OCI-LY3 (cell line): ENCODE measurements around the gene INAFM2.

Source experiments
- H2AFZ ChIP-seq: fragments of 200-600, 300-600 bp; shearing (Covaris generic); 2 replicates; pipeline ENCODE4 v1.6.0; 2014; ENCODE audit warnings: antibody characterized with exemption, low read depth, low read length
- H3K27ac ChIP-seq: fragments of 200-600, 300-600 bp; sonication (generic); 2 replicates; pipeline ENCODE4 v1.5.1; 2014; ENCODE audit warnings: mild to moderate bottlenecking, low read length, moderate library complexity, mixed read lengths
- H3K27me3 ChIP-seq: fragments of 200-600, 300-600 bp; sonication (generic); 2 replicates; pipeline ENCODE4 v1.6.1; 2014; ENCODE audit warnings: low read depth, low read length, mixed read lengths
- H3K36me3 ChIP-seq: fragments of 200-600, 300-600 bp; sonication (generic); replicated peaks from 2 replicates; pipeline ENCODE3; 2014; ENCODE audit warnings: low read depth, low read length, mixed read lengths
- H3K4me1 ChIP-seq: fragments of 300-600, 200-600 bp; sonication (generic); 2 replicates; pipeline ENCODE4 v1.6.1; 2014; ENCODE audit warnings: low read length, mixed read lengths
- H3K4me2 ChIP-seq: fragments of 200-600, 300-600 bp; sonication (generic); 2 replicates; pipeline ENCODE4 v1.6.1; 2014; ENCODE audit warnings: low read length, mixed read lengths
- H3K4me3 ChIP-seq: fragments of 300-600, 200-600 bp; sonication (generic); 2 replicates; pipeline ENCODE4 v1.5.1; 2014; ENCODE audit warnings: antibody characterized with exemption, mild to moderate bottlenecking, low read length, moderate library complexity
- H3K79me2 ChIP-seq: fragments of 300-600, 200-600 bp; shearing (Covaris generic); 2 replicates; pipeline ENCODE4 v1.6.1; 2014; ENCODE audit warnings: mild to moderate bottlenecking, low read length, mixed read lengths
- H3K9ac ChIP-seq: fragments of 300-600, 200-600 bp; shearing (Covaris generic); 2 replicates; pipeline ENCODE4 v1.6.0; 2014; ENCODE audit warnings: mild to moderate bottlenecking, low read length, moderate library complexity
- H3K9me3 ChIP-seq: fragments of 200-600, 300-600 bp; shearing (Covaris generic); 2 replicates; pipeline ENCODE4 v1.6.1; 2014; ENCODE audit warnings: low read length, mixed read lengths; ENCODE audit not compliant: insufficient read depth
- H4K20me1 ChIP-seq: fragments of 200-600, 300-600 bp; sonication (generic); 2 replicates; pipeline ENCODE4 v1.6.1; 2016; ENCODE audit warnings: low read length, mixed read lengths; ENCODE audit not compliant: insufficient read depth
- EZH2phosphoT487 ChIP-seq: fragments of 200-600 bp; shearing (Covaris generic); IDR thresholded peaks from 2 replicates; pipeline ENCODE4 v1.6.1; 2018; ENCODE audit warnings: antibody characterized with exemption, mixed run types, low read depth
- TF ChIP-seq, protein P1 (sequence below): fragments of 200-600, 300-600 bp; sonication (generic); IDR thresholded peaks from 2 replicates; pipeline ENCODE4 v1.5.1; 2014; ENCODE audit warnings: antibody characterized with exemption, low read length, low read depth

INAFM2 gene

DNA sequence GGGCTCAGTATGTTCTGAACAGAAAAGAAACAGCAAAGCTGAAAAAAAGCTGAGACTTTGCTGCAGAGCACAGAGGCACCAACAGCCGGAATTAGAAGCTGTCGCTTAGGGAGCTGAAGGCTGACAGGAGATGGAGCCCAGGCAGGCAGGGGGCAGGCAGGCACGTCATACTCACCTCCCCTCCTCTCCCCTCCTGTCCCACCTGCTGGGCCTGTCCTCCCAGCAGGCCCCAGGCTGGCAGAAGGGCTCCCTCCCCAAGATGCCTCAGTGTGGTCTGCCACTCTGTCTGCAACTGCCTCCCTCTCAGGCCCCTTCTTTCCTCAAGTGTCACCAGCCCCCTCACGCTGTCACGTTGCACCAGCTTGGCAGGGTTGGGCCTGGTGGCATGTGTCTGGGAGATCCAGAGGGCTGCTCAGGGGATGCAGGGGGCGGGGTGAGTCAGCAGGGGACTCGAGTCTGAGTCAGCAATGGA, 37.4 kb upstream of the INAFM2 start:
- Histone ChIP-seq H3K4me1 (peaks cover 14% of the 10 kb centered on the region), H3K27me3 (no peaks in the 10 kb centered on the region), H3K36me3 (no peaks in the 10 kb centered on the region), H3K4me3 (no peak overlapping the region), H3K9ac (no peak overlapping the region), H3K27ac (no peak overlapping the region), H3K79me2 (no peaks in the 10 kb centered on the region), H2AFZ (no peak overlapping the region), H3K4me2 (no peak overlapping the region), H3K9me3 (no peaks in the 10 kb centered on the region), H4K20me1 (no peaks in the 10 kb centered on the region)
- TF ChIP-seq EZH2phosphoT487 = no peak
- TF ChIP-seq, protein P1, sequence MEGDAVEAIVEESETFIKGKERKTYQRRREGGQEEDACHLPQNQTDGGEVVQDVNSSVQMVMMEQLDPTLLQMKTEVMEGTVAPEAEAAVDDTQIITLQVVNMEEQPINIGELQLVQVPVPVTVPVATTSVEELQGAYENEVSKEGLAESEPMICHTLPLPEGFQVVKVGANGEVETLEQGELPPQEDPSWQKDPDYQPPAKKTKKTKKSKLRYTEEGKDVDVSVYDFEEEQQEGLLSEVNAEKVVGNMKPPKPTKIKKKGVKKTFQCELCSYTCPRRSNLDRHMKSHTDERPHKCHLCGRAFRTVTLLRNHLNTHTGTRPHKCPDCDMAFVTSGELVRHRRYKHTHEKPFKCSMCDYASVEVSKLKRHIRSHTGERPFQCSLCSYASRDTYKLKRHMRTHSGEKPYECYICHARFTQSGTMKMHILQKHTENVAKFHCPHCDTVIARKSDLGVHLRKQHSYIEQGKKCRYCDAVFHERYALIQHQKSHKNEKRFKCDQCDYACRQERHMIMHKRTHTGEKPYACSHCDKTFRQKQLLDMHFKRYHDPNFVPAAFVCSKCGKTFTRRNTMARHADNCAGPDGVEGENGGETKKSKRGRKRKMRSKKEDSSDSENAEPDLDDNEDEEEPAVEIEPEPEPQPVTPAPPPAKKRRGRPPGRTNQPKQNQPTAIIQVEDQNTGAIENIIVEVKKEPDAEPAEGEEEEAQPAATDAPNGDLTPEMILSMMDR = no peak

DNA sequence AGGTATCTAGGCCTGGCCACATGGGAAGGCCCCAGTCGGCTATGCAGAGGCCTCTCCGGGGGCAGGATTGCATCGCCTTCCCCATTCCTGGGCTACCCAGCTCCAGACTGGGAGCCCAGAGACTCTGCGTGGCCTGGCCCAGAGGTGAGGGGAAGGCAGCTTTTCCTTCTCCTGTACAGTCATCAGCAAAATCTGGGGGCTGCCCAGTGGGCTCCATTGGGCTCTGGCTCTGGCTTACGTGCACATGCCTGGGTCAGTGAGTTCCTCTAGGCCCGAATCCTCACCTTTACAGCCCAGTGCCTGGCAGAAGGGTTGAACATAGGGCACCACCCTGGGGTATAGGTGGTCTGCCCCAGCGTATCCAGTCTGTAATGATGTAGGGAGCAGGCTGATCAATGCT, 36.7 kb upstream of the INAFM2 start:
- Histone ChIP-seq H3K9me3 (no peaks in the 10 kb centered on the region), H3K9ac (no peak overlapping the region), H3K4me2 (no peak overlapping the region), H3K27ac (no peak overlapping the region), H4K20me1 (no peaks in the 10 kb centered on the region), H3K4me3 (no peak overlapping the region), H3K36me3 (no peaks in the 10 kb centered on the region), H2AFZ (no peak overlapping the region), H3K4me1 (peaks cover 14% of the 10 kb centered on the region), H3K27me3 (no peaks in the 10 kb centered on the region), H3K79me2 (no peaks in the 10 kb centered on the region)
- no peak for TF ChIP-seq EZH2phosphoT487
- TF ChIP-seq, protein P1 = no peak

DNA sequence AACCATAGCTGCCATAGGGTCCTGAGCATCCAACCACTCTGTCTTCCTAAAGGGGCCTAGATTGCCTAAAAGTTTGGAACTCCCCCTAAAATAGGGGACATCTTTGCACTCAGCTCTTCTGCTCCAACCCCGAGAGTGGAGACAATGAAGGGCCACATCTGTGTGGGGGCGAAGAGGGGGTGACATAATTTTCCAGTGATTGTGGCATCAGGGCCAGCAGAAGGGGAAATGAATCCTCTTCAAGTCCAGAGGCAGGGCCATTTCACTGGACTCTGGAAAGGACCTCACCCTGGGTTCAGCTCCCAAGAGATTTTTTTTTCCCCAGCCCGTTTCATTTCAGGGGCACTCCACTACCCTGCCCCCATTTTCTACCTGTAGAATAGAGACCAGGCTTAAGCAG, 36.0 kb upstream of the INAFM2 start:
- no peaks in the 10 kb centered on the region for H3K27me3 ChIP-seq

DNA sequence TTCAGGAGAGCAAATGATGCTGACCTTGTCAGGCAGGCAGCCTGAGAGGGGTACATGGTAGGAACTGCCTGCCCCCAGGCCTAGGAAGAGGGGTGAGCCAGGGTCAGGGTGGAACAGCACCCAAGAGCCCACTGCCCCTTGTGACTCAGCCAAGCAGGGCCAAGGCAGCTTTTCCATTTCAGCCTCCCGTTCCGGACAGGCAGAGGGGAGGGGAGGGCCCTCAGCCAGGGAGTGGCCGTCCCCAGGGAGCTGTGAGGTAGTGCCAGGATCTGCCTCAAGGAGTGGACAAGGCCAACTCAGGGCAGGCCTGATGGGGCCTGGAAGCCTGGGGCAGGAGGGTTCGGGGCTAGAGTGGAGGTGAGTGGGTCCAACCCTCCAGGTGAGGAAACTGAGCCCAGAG, 35.5 kb upstream of the INAFM2 start:
- H3K9me3 ChIP-seq = no peaks in the 10 kb centered on the region
- no peaks in the 10 kb centered on the region for H4K20me1 ChIP-seq
- no peaks in the 10 kb centered on the region for H3K36me3 ChIP-seq
- H3K9ac ChIP-seq = no peak overlapping the region
- no peak overlapping the region for H3K4me2 ChIP-seq
- H2AFZ ChIP-seq = no peak overlapping the region
- no peaks in the 10 kb centered on the region for H3K79me2 ChIP-seq
- no peak overlapping the region for H3K4me3 ChIP-seq
- no peak for TF ChIP-seq EZH2phosphoT487
- TF ChIP-seq, protein P1 = no peak
- no peaks in the 10 kb centered on the region for H3K27me3 ChIP-seq
- H3K4me1 ChIP-seq = peaks cover 14% of the 10 kb centered on the region
- H3K27ac ChIP-seq = no peak overlapping the region

More for the DNA sequence above, 36.0 kb upstream of the INAFM2 start:
- Histone ChIP-seq H3K79me2 (no peaks in the 10 kb centered on the region), H3K4me3 (no peak overlapping the region), H3K4me2 (no peak overlapping the region), H3K4me1 (peaks cover 14% of the 10 kb centered on the region), H4K20me1 (no peaks in the 10 kb centered on the region), H3K9me3 (no peaks in the 10 kb centered on the region), H3K27ac (no peak overlapping the region), H3K36me3 (no peaks in the 10 kb centered on the region), H3K9ac (no peak overlapping the region), H2AFZ (no peak overlapping the region)
- no peak for TF ChIP-seq EZH2phosphoT487
- TF ChIP-seq, protein P1 = no peak
